Testis (tissue), 2 donors: Measurements from ENCODE around the gene CLEC2D.
"Not testable (repeated sequence)": the region's sequence is repeated elsewhere in the genome, so short reads cannot be mapped to it uniquely, and the experiment has no call there.

Experiments used
- CTCF ChIP-seq, 3 experiments: fragments of 450-650 bp in 2 of 3; fragments of 200-600 bp in 1 of 3; sonication (generic) in 1 of 3; IDR thresholded peaks; one replicate each; pipeline ENCODE4 v1.5.1; 2016 to 2019; ENCODE audit warnings: antibody characterized with exemption in 3 of 3, mild to moderate bottlenecking in 2 of 3, moderate library complexity in 1 of 3
- POLR2A ChIP-seq: fragments of 450-650 bp; IDR thresholded peaks from one replicate; pipeline ENCODE4 v1.6.1; 2017; ENCODE audit warnings: antibody characterized with exemption, mild to moderate bottlenecking, moderate library complexity

- TF ChIP-seq CTCF (IDR thresholded peaks at IDR 0.05); POLR2A: not testable (repeated sequence)
These were observed 25.6 kb downstream of the CLEC2D start for GRCh38 chr12:9695150-9695549.
